H1 (cell line): Measurements from ENCODE around the gene BTBD16. TPM values are rescaled to one million over a fixed set of nuclear protein-coding genes. Genes with fewer than 3 reads are reported as not detected.

Source experiments
- CHD7 ChIP-seq: fragments of 300-600 bp; sonication (generic); IDR thresholded peaks from 2 replicates; pipeline ENCODE4 v1.7.1; 2012; ENCODE audit warnings: low read length, moderate library complexity, mild to moderate bottlenecking, inconsistent platforms; ENCODE audit not compliant: insufficient replicate concordance
- EP300 ChIP-seq, 2 experiments: IDR thresholded peaks; 1 replicate in 1 of 2; 2 replicates in 1 of 2; pipeline ENCODE4 v1.6.1; 2011 to 2012; ENCODE audit warnings: low read depth in 2 of 2, low read length in 2 of 2, mild to moderate bottlenecking in 2 of 2, borderline replicate concordance in 1 of 2, inconsistent platforms in 1 of 2, moderate library complexity in 1 of 2
- polyA plus RNA-seq, 7 experiments: library from polyadenylated mRNA; depleted of rRNA in 3 of 7; stranded (reverse) in 5 of 7; unstranded in 2 of 7; fragments of >200 nt in 5 of 7; fragments of 200-250 nt in 2 of 7; gene quantifications; 1 replicate in 5 of 7; 2 replicates in 1 of 7; 4 replicates in 1 of 7; pipeline versions ENCODE4 v1.2.1 to v1.2.3, GENCODE V29; 2011 to 2013; ENCODE audit warnings: missing spikeins in 2 of 7, mixed read lengths in 2 of 7
- total RNA-seq: library from RNA; stranded (reverse); fragmentation: NEBNext Ultra II Directional; extraction: Animal tissue kit (Norgen Biotek cat#: 25700); gene quantifications from 2 replicates; pipeline ENCODE4 v1.2.1, GENCODE V29; 2021

BTBD16 gene
- total and polyA plus RNA-seq, 2 of the 8 experiments (the other 6 are each of a cell fraction or from before 2014, with no cell fraction given) = 0.05 TPM; not detected in 1

GRCh38 chr10:122343135-122343800 is 72.2 kb downstream of the BTBD16 start (continued):
- TF ChIP-seq CHD7 (no peak), EP300 (IDR thresholded peaks at IDR 0.05; ENCODE audit: borderline replicate concordance in 1 of 2, low read depth in 2 of 2, low read length in 2 of 2) (no peak)
